ENCODE data around the gene LCN1. TPM values are rescaled to one million over a fixed set of nuclear protein-coding genes. Genes with fewer than 3 reads are reported as not detected.

Gene LCN1
- polyA plus RNA-seq, 4 donors = not detected

DNA sequence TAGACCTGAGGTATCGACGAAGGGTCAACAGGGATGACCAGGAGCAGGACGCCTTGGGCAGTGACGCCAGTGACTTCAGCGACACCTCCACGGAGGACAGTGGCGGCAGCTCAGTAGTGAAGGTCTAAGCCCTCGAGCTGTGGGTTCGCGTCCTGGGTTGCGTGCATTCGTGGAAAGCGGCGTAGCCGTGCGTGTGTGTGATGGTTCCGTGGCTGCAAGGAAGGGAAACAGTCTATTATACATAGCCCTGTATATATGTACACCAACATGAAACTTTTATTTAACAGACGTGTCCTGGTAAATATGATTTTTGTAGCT lies 33.3 kb upstream of the LCN1 start:
- DNase-seq (ENCODE audit: low read depth in 4 of 4, low spot score in 3 of 4) = no peak

GRCh38 chr9:135488527-135488926 lies 32.7 kb upstream of the LCN1 start:
- no peak for DNase-seq (ENCODE audit: low read depth in 4 of 4, low spot score in 3 of 4)

GRCh38 chr9:135489188-135489906 lies 31.9 kb upstream of the LCN1 start:
- DNase-seq (ENCODE audit: low read depth in 4 of 4, low spot score in 3 of 4) = no peak

DNA sequence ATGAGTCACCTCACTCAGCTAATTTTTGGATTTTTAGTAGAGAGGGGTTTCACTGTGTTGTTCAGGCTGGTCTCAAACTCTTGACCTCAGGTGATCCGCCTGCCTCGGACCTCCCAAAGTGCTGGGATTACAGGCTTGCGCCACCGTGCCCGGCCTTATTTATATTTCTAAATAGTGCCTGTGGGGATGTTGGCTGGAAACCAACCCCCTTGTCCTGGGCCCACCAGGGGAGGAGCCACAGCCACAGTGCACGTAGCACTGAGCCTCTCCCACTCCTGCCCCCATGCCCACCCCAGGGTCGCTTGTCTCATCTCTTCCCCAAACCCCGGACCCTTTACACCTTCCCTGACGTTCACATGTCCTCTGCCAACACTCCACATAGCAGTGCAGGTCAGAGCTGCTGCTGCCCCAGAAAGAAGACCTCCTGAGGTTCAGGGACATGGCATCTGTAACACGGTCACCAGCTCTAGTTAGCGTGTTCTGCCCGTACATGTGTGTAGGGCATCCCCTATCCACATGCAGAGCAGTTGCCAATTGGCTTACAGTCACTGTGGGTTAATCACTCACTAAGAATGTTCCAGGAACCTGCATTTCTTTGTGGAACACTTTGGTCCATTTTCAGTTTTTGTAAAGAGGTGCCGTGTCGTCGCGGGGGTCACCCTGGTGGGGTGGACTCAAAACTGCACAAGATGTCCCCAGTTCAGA lies 30.9 kb upstream of the LCN1 start:
- DNase-seq (ENCODE audit: low read depth in 4 of 4, low spot score in 3 of 4) = no peak

DNA sequence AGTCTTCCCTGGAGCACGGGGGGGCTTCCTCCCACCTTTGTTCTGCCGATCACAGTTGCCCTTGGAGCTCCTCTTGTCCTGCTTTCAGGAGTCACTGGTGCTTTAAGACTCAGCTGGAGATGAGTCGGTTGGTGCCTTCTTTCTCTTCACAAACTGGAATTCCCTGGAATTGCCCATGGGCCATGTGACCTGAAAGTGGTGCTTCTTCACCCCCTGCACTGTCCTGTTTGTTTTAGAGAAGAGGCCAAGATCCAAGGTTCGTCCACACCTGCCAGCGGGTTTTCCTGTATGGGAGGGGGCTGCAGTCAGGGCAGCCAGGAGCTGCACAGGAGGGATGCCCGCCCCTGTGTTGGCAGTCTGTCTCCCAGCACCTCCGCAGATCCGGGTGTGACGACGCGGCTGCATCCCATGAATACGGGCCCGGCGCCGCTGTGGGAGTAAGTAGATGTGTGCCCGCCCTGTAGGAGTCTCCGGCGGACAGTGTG lies 30.2 kb upstream of the LCN1 start:
- no peak for DNase-seq (ENCODE audit: low read depth in 4 of 4, low spot score in 3 of 4)

DNA sequence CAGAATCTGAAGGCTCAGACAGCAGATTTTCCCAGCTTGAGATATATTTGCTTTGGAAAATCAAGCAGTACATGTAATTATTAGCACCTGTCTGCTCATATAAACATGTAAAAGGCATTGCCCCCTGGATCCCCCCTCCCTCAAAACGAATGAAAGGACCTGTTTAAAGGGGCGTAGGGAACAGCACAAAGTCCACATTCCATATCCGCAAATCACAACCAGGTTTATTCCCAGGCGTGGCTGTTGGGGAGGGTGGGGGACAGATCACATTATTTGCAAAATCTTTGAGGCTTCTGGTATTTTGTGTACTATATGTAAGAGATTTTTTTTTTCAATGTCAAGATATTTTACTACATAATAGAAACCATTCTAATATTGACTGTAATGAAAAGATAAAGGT lies 29.5 kb upstream of the LCN1 start:
- DNase-seq (ENCODE audit: low read depth in 4 of 4, low spot score in 3 of 4) = no peak

GRCh38 chr9:135492886-135493669 lies 28.2 kb upstream of the LCN1 start:
- DNase-seq (ENCODE audit: low read depth in 4 of 4, low spot score in 3 of 4) = no peak

GRCh38 chr9:135494791-135495559 lies 26.3 kb upstream of the LCN1 start:
- no peak for DNase-seq (ENCODE audit: low read depth in 4 of 4, low spot score in 3 of 4)

- no peak for DNase-seq (ENCODE audit: low read depth in 4 of 4, low spot score in 3 of 4)
Observed at GRCh38 chr9:135498381-135499126, 22.7 kb upstream of the LCN1 start.

GRCh38 chr9:135499326-135500070 lies 21.7 kb upstream of the LCN1 start:
- peak; percentile 61 to 80 (median 74) for DNase-seq (ENCODE audit: low read depth in 4 of 4, low spot score in 3 of 4)

DNA sequence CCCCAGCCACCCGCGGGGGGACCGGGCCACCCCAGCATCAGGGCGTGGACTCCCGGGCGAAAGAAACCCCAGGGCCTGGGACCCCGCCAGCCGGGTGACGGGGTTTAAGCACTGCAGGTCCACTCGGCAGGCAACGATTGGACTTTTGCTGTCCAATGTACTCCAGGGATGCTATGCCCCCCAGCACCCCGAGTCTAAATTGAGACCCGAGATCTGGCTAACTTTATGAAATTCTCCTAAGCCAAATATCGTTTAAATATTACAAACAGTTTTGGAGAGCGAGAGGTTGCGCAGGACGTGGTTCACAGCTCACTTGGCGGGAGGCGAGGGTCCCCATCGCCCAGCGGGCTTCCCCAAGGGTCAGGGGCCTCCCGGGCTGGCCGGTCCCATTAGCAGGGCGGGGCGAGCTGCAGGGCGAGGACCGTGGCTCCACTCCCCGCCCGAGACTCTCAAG lies 21.1 kb upstream of the LCN1 start:
- DNase-seq (ENCODE audit: low read depth in 4 of 4, low spot score in 3 of 4) = no peak

DNA sequence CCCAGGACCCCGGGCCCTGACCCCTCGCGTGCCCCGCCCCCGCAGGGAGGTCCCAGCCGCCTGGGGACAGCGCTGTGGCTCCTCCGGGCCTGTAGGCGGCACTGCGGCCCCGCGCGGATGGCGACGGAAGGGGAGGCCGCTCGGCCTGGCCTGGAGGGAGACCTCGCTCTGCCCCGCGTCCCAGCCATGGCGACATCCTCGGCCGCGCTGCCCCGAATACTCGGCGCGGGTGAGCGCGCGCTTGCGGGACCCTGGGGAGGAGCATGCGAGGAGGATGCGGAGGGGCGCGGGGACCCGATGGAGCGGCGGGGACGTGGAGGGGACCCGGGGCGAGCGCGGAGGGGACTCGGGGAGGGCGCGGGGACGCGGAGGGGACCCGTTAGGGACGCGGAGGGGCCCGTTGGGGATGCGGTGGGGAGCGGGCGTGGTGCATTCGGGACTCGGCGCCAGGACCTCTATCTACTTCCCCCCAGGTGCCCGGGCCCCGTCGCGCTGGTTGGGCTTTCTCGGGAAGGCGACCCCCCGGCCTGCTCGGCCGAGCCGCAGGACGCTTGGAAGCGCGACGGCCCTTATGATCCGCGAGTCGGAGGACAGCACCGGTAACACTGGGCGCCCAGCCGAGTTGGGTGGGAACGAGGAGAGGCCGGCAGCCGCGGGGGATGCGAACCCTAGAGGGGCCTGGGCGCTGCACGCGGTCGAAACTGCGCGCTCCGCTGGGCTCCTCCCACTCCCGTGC lies 20.5 kb upstream of the LCN1 start, which contains the start of gene MRPS2:
Gene MRPS2, plus strand, starts transcription at position 158 of the 736 bp plus-strand sequence. Its CDS starts 29 bp downstream, at position 187.
- DNase-seq (ENCODE audit: low read depth in 4 of 4, low spot score in 3 of 4) = peak; percentile 66 to 83 (median 77)

DNA sequence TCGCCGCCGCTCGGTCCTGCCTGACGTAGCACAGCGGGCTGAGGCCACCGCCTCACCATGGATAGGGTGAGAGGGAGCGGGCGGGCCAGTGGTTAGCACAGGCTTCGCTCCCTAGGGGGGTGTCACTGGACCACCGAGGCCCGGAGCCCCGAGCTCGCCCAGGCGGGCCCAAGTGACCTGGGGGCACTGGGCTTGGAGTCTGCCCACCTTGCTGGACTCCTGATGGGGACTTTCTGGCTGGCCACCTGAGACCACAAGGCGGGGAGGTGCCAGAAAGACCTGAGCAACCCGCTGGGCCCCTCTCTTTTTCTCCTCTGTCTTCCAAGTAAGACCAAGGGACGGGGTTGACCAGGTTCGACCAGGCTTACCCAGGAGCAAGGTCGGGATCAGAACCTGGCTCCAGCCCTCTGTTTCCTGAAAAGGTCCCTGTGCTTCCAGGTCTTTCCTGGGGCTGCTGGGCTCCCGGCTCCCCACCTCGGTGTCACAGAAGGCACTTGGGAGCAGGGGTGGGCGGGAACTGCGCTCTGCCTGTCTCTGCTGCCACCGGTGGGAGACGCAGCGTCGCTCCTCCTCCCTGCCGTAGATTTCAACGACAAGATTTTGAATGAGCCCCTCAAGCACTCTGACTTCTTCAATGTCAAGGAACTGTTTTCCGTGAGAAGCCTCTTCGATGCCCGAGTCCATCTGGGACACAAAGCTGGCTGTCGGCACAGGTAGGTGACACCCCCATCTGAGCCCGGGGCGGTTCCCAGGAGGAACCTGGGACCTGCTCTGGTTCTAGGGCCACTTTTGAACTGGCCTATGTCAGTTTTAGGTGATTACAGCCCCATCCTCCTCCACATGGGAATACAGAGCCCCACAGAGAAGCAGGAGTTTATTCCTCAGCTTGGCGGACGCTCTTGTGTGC lies 19.7 kb upstream of the LCN1 start:
- DNase-seq (ENCODE audit: low read depth in 4 of 4, low spot score in 3 of 4) = no peak

DNA sequence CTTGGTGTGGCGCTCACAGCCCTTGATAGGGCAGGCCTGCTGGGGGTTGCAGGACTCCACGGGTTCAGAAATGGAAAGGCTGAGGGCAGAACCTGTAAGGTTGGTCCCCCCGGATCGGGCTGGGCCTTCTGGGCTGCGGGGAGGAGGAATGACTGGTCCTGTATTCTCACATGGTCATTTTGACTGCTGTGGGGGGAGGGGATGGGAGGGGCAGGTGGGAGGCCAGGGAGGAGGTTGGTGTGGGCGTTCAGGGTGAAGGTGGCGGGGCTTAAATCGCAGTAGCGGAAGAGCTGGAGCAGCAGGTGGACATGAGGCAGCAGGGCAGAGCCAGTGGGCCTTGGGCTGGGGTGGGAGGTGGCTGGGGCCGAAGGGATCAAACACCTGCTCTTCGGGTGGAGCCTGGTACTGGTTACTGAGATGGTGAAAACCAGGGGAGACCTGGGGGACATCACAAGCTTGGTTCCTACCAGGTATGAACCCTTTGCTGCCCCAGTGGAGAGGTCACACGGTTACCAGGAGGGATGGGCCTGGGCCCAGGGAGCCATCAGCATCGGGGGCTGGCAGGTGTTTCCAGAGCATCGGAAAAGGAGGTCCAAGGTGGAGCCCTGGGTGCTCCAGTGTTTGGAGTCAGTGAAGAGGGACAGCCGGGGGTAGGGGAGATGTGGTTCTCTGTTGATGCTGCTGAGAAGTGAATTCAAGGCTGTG lies 18.9 kb upstream of the LCN1 start:
- no peak for DNase-seq (ENCODE audit: low read depth in 4 of 4, low spot score in 3 of 4)

- DNase-seq (ENCODE audit: low read depth in 4 of 4, low spot score in 3 of 4) = no peak
Observed at GRCh38 chr9:135502873-135503321, 18.3 kb upstream of the LCN1 start.

DNA sequence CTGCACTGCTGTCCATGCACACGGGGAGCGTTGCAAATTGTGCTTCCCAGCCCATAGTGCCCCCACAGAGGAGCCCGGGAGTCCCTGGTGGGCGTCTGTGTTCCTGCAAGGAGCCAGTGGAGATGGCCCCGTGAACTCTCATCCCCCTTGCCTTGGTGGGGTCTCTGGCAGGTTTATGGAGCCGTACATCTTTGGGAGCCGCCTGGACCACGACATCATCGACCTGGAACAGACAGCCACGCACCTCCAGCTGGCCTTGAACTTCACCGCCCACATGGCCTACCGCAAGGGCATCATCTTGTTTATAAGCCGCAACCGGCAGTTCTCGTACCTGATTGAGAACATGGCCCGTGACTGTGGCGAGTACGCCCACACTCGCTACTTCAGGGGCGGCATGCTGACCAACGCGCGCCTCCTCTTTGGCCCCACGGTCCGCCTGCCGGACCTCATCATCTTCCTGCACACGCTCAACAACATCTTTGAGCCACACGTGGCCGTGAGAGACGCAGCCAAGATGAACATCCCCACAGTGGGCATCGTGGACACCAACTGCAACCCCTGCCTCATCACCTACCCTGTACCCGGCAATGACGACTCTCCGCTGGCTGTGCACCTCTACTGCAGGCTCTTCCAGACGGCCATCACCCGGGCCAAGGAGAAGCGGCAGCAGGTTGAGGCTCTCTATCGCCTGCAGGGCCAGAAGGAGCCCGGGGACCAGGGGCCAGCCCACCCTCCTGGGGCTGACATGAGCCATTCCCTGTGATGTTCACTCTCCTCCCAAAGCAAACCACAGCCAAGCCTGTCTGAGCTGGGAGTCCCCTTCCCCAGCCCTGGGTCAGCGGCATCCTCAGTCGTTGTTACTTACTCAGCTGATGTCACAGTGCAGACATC lies 17.6 kb upstream of the LCN1 start:
- no peak for DNase-seq (ENCODE audit: low read depth in 4 of 4, low spot score in 3 of 4)

All from left renal pelvis (tissue), 4 donors.